Astrocyte (in vitro differentiated cells and primary cell): ENCODE results near the gene PRKCE. TPM values are rescaled to one million over a fixed set of nuclear protein-coding genes. Genes with fewer than 3 reads are reported as not detected.
A peak's percentile ranks its signal among the peaks of the same experiment; 100 is the strongest.

ENCODE experiments used
- DNase-seq: peaks from one replicate; pipeline ENCODE4 v3.0.0-alpha.2; 2010; ENCODE audit warnings: low read depth
- FAIRE-seq: peaks from 2 replicates; lab custom pipeline; 2011; peaks lifted over from hg19 to GRCh38; lab: Jason Lieb, UNC
- H2AFZ ChIP-seq: 2 replicates; pipeline ENCODE4 v1.6.0; 2012; ENCODE audit warnings: low read depth, low read length, inconsistent platforms
- H3K27ac ChIP-seq: 2 replicates; pipeline ENCODE4 v1.5.1; 2011; ENCODE audit warnings: low read depth, low read length, inconsistent platforms
- H3K27me3 ChIP-seq: 2 replicates; pipeline ENCODE4 v1.6.0; 2011; ENCODE audit warnings: low read length, inconsistent platforms; ENCODE audit not compliant: insufficient read depth
- H3K36me3 ChIP-seq: 2 replicates; pipeline ENCODE4 v1.5.1; 2011; ENCODE audit warnings: low read length, inconsistent platforms; ENCODE audit not compliant: insufficient read depth
- H3K4me1 ChIP-seq: 2 replicates; pipeline ENCODE4 v1.5.1; 2011; ENCODE audit warnings: low read length, inconsistent platforms; ENCODE audit not compliant: insufficient read depth
- H3K4me2 ChIP-seq: 2 replicates; pipeline ENCODE4 v1.6.0; 2012; ENCODE audit warnings: low read length, inconsistent platforms
- H3K4me3 ChIP-seq: 2 replicates; pipeline ENCODE4 v1.5.1; 2011; ENCODE audit warnings: low read depth, mild to moderate bottlenecking, low read length, inconsistent platforms; ENCODE audit not compliant: insufficient read depth
- H3K79me2 ChIP-seq: 2 replicates; pipeline ENCODE4 v1.6.0; 2012; ENCODE audit warnings: mild to moderate bottlenecking, low read length, inconsistent platforms; ENCODE audit not compliant: insufficient read depth
- H3K9ac ChIP-seq: 2 replicates; pipeline ENCODE4 v1.6.0; 2012; ENCODE audit warnings: mild to moderate bottlenecking, low read length, inconsistent platforms
- H3K9me3 ChIP-seq: 2 replicates; pipeline ENCODE4 v1.5.1; 2012; ENCODE audit warnings: low read depth, mild to moderate bottlenecking, low read length, inconsistent platforms; ENCODE audit not compliant: insufficient read depth
- H4K20me1 ChIP-seq: 2 replicates; pipeline ENCODE4 v1.6.0; 2012; ENCODE audit warnings: low read length, inconsistent platforms; ENCODE audit not compliant: insufficient read depth
- H3K27ac Mint-ChIP-seq: one replicate; pipeline ENCODE4 v1.8.0; 2021; ENCODE audit warnings: mild to moderate bottlenecking, mixed read lengths; ENCODE audit not compliant: unreplicated experiment
- H3K27me3 Mint-ChIP-seq: one replicate; pipeline ENCODE4 v1.8.0; 2021; ENCODE audit warnings: low read depth, mixed read lengths; ENCODE audit not compliant: unreplicated experiment
- H3K36me3 Mint-ChIP-seq: one replicate; pipeline ENCODE4 v1.8.0; 2021; ENCODE audit warnings: low read depth, mixed read lengths; ENCODE audit not compliant: unreplicated experiment
- H3K4me1 Mint-ChIP-seq: one replicate; pipeline ENCODE4 v1.8.0; 2021; ENCODE audit warnings: low read depth, mixed read lengths; ENCODE audit not compliant: unreplicated experiment
- H3K4me3 Mint-ChIP-seq: one replicate; pipeline ENCODE4 v1.8.0; 2021; ENCODE audit warnings: mild to moderate bottlenecking, moderate library complexity, mixed read lengths; ENCODE audit not compliant: unreplicated experiment
- H3K9me3 Mint-ChIP-seq: one replicate; pipeline ENCODE4 v1.8.0; 2021; ENCODE audit warnings: mild to moderate bottlenecking, mixed read lengths; ENCODE audit not compliant: unreplicated experiment
- EZH2 ChIP-seq: IDR thresholded peaks from 2 replicates; pipeline ENCODE4 v1.6.1; 2012; ENCODE audit warnings: mild to moderate bottlenecking, low read length, inconsistent platforms; ENCODE audit not compliant: insufficient read depth
- total RNA-seq: library from RNA; stranded (reverse); gene quantifications from 2 replicates; pipeline ENCODE4 v1.2.1, GENCODE V29; 2021
- TF ChIP-seq, protein P1 (sequence below): IDR thresholded peaks from 2 replicates; pipeline ENCODE4 v1.5.1; 2011; ENCODE audit warnings: low read depth, mild to moderate bottlenecking, inconsistent platforms, low read length, moderate library complexity; ENCODE audit not compliant: insufficient read depth

PRKCE gene
- total RNA-seq, 1 donor from 2014 or later = 12.8 TPM

DNA sequence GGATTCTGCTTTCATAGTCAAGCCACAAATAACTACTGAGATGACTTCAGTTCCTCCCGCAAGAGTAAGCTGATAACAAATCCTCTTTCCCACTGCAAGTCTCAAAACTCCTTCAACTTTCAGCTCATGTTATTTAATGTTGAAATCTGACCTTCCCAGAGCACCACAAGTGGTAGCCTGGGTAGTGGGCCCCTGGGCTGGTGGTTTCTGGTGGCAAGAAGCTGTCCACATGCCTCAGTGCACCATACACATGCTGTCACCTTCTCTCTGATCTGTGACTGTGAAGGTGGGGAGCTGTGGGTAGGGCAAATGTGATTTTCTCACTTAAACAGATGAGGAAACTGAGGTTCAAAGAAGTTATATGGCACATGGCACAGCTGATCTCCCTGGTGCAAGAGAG is 399.6 kb downstream of the PRKCE start:
- TF ChIP-seq, protein P1, sequence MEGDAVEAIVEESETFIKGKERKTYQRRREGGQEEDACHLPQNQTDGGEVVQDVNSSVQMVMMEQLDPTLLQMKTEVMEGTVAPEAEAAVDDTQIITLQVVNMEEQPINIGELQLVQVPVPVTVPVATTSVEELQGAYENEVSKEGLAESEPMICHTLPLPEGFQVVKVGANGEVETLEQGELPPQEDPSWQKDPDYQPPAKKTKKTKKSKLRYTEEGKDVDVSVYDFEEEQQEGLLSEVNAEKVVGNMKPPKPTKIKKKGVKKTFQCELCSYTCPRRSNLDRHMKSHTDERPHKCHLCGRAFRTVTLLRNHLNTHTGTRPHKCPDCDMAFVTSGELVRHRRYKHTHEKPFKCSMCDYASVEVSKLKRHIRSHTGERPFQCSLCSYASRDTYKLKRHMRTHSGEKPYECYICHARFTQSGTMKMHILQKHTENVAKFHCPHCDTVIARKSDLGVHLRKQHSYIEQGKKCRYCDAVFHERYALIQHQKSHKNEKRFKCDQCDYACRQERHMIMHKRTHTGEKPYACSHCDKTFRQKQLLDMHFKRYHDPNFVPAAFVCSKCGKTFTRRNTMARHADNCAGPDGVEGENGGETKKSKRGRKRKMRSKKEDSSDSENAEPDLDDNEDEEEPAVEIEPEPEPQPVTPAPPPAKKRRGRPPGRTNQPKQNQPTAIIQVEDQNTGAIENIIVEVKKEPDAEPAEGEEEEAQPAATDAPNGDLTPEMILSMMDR = no peak
- no peak for TF ChIP-seq EZH2
- Histone ChIP-seq H3K4me3 (no peak overlapping the region), H3K9ac (no peak overlapping the region), H3K4me1 (no peaks in the 10 kb centered on the region), H3K27me3 (no peaks in the 10 kb centered on the region), H3K36me3 (no peaks in the 10 kb centered on the region), H4K20me1 (no peaks in the 10 kb centered on the region), H3K79me2 (no peaks in the 10 kb centered on the region), H3K4me2 (no peak overlapping the region), H2AFZ (no peak overlapping the region), H3K9me3 (no peaks in the 10 kb centered on the region), H3K27ac (no peak overlapping the region)
- DNase-seq (no peak), FAIRE-seq (no peak)
- Mint-ChIP-seq H3K27ac (no peak overlapping the region), H3K9me3 (peaks cover 3% of the 10 kb centered on the region), H3K27me3 (peaks cover 3% of the 10 kb centered on the region), H3K4me1 (peaks cover 2% of the 10 kb centered on the region), H3K4me3 (no peak overlapping the region), H3K36me3 (peaks cover 11% of the 10 kb centered on the region)

DNA sequence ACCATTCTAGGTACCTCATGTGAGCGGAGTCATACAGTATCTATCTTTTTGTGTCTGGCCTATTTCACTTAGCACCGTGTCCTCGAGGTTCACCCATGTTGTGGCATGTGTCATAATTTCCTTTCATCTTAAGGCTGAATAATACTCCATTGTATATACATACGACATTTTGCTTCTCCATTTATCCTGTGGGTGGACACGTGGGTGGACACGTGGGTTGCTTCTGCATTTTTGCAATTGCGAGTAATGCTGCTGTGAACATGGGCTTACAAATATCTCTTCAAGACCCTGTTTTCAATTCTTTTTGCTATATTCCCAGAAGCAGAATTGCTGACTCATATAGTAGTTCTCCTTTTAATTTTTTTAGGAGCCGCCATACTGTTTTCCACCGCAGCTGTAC is 402.1 kb downstream of the PRKCE start:
- no peak overlapping the region for H3K4me3 Mint-ChIP-seq
- peaks cover 2% of the 10 kb centered on the region for H3K4me1 Mint-ChIP-seq

DNA sequence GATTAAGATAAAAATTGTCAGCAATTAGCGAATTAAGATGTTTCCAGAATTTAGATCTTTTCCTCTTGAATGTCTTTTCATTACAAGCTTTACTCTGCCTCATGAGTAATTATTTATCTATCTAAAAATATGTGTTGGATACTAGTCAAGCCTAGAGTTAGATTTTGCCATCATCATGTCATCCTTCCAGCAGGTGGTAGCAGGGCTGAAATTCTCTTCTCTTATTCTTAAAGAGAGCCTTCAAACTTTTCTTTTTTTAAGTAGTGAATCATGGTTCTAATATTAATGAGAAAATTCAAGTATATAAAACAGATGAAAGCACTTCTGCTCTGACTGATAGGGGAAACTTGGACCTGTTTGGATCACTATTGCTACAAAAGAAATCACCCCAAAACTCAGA is 405.1 kb downstream of the PRKCE start:
- H3K4me1 ChIP-seq = no peaks in the 10 kb centered on the region
- DNase-seq = no peak
- Mint-ChIP-seq H3K4me1 (peaks cover 2% of the 10 kb centered on the region), H3K4me3 (no peak overlapping the region), H3K27me3 (peaks cover 4% of the 10 kb centered on the region), H3K36me3 (no peaks in the 10 kb centered on the region), H3K27ac (no peak overlapping the region), H3K9me3 (peaks cover 5% of the 10 kb centered on the region)
- no peaks in the 10 kb centered on the region for H3K9me3 ChIP-seq
- H3K9ac ChIP-seq = no peak overlapping the region
- no peak overlapping the region for H3K4me2 ChIP-seq
- FAIRE-seq = no peak
- no peaks in the 10 kb centered on the region for H3K27me3 ChIP-seq
- H3K4me3 ChIP-seq = no peak overlapping the region
- H3K79me2 ChIP-seq = no peaks in the 10 kb centered on the region
- no peaks in the 10 kb centered on the region for H4K20me1 ChIP-seq
- H3K36me3 ChIP-seq = no peaks in the 10 kb centered on the region
- TF ChIP-seq, protein P1 = no peak
- TF ChIP-seq EZH2 = no peak
- no peak overlapping the region for H3K27ac ChIP-seq
- H2AFZ ChIP-seq = no peak overlapping the region

More for the DNA sequence above, 402.1 kb downstream of the PRKCE start:
- Histone ChIP-seq H4K20me1 (no peaks in the 10 kb centered on the region), H3K79me2 (no peaks in the 10 kb centered on the region), H3K27ac (no peak overlapping the region), H3K4me1 (no peaks in the 10 kb centered on the region), H3K9ac (no peak overlapping the region), H3K9me3 (no peaks in the 10 kb centered on the region), H3K4me2 (no peak overlapping the region), H3K36me3 (no peaks in the 10 kb centered on the region), H2AFZ (no peak overlapping the region), H3K27me3 (no peaks in the 10 kb centered on the region), H3K4me3 (no peak overlapping the region)
- Mint-ChIP-seq H3K27ac (no peak overlapping the region), H3K27me3 (peaks cover 6% of the 10 kb centered on the region), H3K9me3 (peaks cover 3% of the 10 kb centered on the region), H3K36me3 (peaks cover 6% of the 10 kb centered on the region)
- TF ChIP-seq, protein P1 = no peak
- no peak for TF ChIP-seq EZH2
- DNase-seq (peak; percentile 44), FAIRE-seq (no peak)
